ENCODE measurements around the gene HDAC4.

The HDAC4 gene

DNA sequence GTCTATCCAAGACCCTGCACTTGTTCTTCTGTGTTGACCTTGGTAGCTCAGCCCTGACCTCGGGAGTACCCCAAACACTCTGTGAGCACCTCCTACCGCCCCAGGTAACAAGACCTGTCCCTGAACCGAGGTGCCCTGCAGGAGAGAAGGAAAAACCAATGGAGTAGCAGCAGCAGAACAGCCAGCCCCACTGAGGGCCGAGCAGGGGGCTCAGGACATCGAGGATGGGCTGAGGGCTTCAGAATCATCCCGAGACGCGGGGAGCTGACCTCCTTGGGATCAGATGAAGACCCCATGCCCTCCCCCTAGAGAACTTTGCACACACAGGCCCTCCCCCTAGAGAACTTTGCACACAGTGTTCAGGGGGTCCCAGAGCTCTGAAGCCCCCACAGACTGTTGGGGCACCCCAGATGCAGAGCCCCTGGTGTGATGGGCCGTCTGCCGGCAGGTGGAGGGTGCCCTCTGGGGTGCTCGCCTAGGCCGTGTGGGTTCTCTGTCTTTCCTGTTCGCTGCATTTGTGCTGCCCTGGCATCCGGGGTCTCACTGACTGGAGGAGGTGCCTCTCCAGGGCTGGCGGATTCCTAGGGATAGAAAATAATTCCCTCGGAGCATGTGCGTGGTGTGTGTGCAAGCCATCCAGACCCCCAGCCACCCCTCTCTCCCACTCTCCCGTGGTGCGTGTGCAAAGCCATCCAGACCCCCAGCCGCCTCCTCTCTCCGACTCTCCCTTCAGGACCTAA lies 363.8 kb downstream of the HDAC4 start:
- DNase-seq: no peak

DNA sequence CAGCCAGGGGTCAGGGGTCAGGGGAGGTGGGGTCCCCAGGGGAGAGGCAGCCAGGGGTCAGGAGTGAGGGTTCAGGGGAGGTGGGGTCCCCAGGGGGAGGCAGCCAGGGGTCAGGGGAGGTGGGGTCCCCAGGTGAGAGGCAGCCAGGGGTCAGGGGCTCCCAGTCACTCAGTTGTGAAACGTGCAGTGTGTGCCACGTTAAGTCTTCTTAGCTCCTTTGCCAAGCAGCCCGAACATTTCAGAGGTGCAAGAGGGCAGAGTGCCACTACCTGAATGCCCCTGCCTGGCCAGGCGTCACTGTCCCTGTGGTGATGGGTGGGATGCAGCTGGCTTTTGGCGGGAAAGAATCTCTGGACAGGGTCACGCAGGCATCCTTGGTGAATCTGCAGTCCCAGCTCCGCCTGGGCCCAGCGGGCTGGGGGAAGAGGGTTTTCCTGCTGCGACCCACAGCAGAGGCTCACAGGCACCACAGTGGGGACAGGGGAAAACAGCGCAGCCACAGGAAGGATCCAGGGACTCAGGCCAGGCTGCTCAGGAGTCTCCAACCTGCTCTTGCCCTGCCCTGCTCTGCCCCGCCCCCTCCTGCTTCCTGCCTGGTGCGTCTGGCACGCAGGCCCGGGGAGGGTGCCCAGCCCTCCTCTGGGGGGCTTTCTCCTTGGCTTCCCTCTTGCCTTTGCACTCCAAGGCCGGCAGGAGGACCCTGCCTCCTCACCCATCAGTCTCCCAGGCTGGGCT lies 364.7 kb downstream of the HDAC4 start:
- no peak for DNase-seq

DNA sequence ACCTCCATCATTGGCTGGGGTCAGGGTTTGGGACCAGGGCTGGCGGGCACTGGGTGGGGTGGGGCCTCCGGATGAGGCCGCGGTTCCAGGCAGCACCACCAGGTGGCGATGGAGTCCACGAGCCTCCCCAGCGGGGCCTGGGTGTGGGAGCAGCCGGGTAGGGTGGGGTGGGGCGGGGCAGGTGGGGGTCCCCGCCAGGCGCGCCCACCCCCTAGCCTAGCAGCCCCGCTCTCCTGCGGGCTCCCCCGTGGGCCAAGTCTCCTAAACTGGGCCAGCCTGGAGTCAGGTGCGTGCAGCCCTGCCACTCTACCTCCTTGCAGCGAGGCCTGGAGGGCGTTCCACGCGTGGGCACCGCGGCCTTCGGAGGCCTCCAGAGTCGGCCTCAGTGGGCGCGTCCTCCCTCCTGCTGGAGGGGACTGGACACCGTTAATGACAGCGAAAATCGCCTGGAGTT lies 365.4 kb downstream of the HDAC4 start:
- DNase-seq: peak; percentile 52 to 76 (median 60)

DNA sequence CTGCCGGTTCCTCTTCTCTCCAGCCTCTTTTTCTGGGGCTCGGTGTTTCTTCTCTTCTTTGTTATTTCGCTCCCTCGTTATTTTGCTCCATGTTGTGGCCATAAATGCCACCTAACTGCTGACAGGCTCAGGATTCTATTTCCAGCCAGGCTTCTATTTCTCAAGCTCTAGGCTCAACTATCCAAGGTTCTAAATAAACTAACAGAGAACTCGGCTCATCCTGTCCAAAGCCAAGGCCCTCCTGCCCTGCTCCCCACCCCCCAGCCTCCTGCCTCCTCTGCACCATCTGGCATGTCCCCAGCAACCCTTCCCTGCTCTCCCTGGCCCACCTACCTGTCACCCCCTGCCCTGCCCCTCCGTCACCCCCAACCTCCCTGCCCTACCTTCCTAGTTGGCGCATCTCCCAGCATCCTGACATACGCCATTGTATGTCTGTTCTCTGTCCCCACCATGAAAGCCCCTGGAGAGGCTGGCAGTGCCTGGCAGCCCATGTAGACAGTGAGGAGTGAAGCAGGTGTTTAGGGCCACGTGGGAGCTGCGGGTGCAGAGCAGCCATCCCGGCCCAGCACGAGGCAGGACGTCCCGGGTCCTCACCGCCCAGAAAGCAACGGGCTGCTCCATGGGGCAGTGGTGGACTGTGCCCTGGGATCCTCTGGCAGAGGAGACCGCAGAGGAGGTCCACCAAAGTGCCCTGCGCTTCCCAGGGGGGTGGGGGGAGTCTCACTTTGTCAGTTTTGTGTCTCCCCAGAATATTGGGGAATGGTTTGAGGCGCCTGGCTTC lies 366.1 kb downstream of the HDAC4 start:
- no peak for DNase-seq

DNA sequence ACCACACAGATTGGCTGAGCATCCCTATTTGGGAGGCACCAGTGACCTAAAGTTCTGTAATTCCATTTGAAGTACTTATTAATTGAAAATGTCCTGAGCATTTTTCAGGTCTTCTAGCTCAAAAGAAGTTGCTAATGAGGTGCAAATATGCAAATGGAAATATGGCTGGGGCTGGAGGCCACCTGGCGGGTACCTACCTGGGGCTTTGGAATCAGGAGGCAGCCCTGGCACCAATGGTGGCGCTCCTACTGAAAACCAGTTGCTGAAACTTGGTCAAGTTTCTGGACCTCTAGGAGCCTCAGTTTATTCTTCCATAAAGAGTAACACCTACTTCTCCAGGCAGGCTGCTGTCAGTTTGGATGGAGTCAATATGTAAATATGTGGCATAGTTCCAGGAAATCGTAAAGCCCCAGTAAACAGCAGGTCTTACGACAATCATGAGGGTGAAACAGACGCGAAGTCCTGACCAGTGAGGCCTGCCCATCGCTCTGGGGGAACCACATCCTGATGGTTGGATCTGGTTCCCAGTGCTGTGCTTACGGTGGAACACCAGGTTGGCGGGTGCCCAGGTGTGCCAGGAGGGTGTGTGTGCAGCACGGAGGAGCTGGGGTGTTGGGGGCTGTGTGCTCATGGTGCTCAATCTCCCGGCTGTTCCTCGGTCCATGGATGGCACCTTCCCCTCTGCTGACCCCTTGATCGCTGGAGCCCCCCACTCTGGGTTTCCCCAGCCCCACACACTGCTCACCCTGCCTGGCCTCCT lies 366.8 kb downstream of the HDAC4 start:
- DNase-seq: no peak

DNA sequence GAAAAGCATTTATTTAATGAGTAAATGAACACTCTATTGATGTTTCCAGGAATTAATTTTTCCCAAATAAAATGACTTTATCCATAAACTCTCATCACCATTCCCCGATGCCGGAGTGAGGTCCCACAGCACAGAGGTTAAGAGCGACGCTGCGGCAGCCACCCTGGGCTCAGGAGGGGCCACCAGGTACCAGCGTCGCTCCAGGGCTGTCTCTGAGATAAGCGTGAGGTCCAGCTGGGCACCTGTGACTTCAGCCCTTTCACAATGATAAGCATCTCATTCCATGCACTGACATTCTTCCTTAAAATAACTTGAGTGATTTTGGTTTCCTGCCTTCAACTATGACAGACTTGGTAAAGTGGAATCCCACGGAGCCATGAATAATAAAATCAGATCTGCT lies 370.9 kb downstream of the HDAC4 start:
- no peak for DNase-seq

DNA sequence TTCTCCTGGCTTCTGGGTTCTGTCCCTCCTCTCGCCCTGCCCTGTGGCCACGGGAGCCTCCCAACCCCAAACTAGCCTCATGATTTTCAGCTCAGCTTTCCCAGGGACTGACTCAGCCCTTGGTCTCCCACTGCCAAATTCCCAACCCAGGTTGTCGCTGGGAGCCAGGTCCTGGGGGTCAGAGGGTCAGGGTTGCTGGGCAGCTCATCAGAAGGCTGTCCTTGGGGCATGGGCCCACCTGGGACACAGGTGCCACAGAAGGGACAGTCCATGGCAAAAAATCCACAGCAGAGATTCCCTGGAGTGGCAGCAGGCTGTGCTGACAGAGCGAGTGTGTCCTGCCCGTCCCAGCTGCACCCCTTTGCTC lies 372.6 kb downstream of the HDAC4 start:
- no peak for DNase-seq

DNA sequence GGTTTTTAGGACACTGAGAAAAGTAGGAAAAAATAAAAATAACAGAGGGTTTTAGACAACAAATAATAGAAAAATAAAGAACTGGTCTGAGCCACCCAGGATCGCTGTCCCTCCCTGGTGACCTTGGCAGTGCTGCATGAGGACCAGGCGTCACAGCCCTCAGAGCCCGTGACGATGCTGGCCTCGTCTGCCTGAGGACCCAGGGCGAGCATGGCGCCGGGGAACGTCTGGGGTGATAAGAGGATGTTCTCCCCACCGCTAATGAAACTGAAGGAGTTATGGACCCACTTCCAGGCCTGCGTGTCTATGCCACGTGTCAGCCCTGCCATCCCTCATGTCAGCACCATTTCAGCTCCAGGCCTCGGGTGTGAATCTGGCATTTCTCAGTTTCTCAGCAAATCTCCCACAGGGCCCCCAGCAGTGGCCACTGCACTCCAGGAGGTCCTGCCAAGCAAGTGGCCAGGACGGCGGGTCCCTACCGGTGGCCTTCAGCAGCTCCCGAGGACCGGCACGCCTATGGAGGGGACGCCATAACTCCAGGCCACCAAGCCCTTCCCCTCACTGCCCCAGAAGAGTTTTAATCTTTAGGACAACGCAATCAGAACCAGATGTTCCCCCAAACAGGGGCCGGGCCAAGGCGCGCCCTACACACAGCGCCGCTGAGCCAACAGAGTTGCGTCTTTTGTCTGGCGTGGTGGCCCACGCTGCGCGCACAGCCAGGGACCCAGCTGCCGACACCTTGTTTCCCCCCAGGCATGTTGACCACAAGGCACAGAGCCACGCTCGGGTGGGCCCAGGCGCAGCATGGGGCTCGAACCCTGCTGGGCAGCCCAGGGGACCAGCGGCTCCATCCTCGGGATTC lies 373.2 kb downstream of the HDAC4 start:
- DNase-seq: no peak

DNA sequence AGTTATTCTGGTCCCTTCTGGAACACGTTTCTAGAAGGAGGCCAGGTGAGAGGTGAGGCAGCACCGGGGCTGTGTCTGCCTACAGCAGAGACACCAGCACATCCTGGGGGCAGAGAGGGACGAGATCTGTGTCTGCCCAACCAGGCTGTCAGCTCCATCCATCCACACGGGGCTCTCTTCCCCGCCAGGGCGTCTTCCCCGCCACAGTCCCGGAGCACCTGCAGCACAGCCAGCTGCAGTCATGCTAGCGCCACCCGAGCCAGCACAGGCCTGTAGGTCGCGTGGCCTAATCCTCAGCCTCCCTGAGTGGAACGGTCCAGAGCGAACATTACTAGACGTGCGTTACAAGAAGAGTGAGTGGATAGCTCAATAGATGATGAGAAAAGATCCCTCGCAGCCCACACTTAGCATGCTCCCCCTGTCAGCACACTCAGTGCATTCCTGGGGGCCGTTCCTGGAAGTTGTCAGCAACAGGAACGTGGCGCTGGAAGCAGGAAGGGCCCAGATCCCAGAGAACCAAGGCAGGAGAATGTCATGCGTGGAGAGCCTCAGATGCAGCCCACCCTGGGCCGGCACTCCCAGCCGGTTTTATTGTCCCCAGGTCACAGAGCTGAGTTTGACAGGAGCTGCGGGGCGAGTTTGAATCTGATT lies 374.0 kb downstream of the HDAC4 start:
- no peak for DNase-seq

DNA sequence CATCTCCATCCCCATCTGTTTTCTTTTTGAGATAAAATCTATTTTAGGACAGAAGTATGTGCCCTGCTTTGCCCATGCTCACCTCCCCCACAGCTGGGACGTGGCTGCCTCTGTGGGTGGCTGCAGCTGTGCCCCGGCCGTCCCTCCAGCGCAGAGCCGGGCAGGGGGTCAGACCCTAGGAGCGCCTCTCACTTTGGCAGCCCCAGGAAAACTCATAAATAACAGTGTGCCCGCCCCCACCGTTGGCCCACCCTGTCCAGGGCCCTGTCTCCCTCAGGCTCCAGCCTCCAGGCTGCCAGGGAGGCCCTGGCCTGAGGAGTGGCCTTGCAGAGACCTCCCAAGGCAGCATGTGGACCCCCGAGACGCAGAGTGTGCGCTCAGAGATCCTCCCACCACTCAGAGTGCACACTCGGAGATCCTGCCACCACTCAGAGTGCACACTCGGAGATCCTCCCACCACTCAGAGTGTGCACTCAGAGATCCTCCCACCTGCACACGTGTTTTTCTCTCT lies 374.8 kb downstream of the HDAC4 start:
- no peak for DNase-seq

DNA sequence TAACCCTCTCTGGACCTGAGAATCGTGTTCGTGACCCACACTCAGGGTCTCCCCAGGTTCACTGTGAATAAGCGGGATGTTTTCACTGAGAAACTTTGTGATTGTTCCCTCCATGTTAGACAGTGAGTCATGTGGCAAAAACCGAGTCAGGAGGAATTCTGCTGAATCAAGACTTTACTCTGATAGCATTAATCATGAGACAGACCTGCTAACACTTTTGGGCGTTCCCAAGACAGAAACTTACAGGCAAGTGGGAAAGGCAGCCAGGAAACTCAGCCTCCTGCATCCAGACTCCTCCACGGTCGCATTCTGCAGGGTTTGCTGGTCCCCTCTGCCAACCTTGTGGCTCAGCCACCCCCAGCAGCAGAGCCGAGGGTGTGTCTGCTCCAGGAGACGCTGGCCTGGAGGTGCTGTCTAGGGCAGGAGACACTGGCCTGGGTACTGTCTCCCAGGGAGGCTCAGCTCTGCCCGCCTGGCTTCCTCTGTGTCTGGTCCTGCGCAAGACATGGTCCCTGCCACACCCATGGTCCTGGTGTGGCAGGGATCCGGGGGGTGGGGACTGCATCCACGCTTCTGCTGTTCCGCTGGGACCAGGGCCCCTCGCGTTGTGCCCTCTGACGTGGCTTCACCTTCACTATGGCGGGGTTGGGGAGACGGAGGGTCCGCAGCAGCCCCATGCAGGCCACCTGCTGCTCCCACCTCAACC lies 375.6 kb downstream of the HDAC4 start:
- DNase-seq: peak in 1 of 3 donors; percentile 9

DNA sequence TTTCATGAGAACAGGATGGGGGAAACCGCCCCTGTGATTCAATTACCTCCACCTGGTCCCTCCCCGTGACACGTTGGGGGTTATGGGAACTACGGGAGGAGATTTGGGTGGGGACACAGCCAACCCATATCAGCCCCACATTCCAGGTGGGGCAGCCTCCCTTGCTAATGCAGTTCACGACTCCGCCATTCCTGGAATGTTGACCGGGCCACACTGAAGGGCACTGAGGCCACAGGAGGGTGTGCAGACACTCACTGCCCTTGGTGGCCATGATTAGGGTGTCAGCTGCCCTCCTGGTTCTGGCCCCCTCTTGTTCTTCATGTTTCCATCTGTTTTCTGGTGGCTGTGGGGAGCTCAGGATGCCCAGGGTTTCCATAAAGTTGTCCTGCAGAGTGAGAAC lies 376.6 kb downstream of the HDAC4 start:
- DNase-seq: no peak

DNA sequence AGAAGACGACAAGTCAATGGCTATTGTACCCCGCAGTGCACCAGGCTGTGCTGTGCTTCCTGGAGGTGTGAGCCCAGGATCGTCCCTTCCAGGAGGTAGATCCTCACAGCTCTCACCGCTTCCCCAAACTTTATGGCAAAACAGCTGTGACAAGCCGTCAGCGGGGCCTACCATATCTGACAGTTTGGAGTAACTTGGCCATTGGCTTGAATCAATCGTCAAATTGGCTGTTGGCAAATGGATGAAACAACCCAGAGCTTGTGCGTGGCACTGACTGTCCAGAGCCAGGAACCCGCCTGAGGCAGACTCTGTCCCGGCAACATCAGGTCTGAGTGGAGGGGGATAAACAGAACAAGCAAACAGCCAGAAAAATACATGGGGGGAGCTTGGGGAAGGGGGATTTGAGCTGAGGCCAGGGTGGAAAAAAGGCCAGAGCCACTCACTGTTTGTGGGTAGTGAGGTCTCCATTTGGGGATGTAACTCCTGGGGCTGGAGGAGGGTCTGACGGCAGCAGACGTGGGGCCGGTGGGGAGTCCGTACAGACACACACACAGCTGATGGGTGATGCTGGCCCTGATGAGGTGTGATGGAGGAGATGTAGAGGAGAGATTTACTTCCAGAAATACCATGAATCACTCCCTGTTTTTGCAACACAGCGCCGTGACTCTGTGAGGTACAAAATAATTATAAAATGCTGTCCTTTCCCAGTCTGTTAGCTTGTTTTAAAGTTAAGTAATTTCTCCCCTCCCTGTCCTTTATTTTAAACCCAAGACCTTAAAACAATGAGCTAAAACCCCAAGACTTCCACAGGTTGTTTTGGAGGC lies 378.2 kb downstream of the HDAC4 start:
- DNase-seq: no peak

DNA sequence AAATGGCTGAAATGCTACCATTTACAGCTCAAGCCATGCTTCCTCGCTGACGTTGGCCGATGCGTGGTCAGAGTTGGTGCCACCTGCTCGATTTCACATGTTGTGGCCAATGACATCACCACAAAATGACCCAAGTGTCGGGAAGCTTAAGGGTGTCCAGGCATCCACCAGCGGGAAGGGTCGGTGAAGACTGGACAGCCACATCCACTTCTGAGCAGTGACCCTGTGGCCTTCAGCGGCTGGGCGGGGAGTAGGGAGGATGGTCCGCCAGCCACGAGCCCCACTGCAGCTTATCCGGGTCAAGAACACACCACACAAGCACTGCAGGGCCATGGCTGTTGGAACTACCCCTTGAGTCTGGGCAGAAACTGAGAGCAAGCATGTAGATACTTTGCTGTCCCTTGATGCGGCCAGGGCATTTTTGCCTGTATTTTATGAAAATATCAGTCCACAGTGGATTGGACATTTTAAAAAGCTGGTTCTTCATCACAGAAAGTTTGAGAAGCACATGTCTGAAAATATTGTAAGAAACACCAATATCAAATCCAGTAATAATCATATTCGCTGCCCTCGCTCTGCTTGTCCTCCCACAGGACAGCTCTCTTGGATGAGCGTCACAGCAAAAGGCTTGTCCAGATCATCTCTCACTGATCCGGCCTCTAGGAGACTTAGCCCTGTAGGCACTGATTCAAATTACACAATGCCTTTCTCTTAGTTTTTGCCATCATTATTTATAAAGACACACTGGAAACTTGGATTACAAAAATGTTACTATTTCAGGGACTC lies 379.0 kb downstream of the HDAC4 start:
- DNase-seq: no peak

DNA sequence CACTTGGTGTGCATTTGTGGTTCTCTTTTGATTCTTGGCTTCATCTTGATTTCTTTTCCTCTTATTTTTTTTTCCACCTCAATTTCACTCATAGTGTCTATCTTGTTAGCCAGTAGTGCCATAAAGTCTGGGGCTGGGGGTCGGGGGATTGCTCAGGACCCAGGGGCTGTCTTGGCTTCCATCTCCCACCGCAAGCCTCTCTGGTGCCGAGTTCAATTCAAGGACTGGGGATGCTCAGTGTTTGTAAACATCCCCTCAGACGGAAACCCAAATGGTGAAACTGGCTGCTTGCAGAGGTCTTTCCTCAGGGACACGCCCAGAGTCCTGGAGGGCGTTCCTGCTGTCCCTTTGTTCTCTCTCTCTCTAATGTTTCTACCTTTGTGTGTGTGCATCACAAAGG lies 379.6 kb downstream of the HDAC4 start:
- DNase-seq: no peak

DNA sequence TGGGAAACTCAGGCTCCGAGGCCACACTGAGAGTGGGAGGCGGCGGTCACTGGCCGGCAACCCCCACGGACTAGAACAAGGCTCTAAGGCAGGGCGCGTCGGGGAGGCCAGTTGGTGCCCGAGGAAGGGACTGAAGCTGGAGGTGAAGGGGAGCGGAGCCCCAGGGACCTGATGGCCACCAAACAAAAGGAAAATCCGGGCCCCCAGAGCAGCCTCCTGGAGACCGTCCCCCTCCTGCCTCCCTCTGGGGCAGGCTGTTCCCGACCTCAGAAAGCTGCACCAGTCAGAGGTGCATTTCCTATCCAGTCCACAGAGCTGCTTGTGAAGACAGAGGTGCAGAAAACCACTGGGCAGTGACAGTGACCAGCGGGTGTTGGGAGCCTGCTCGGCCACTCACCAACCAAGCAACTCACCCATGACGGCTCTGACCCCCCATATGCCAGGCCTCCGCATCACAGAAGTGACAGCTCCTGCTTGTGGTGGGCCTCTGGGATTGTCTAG lies 380.2 kb downstream of the HDAC4 start:
- no peak for DNase-seq

DNA sequence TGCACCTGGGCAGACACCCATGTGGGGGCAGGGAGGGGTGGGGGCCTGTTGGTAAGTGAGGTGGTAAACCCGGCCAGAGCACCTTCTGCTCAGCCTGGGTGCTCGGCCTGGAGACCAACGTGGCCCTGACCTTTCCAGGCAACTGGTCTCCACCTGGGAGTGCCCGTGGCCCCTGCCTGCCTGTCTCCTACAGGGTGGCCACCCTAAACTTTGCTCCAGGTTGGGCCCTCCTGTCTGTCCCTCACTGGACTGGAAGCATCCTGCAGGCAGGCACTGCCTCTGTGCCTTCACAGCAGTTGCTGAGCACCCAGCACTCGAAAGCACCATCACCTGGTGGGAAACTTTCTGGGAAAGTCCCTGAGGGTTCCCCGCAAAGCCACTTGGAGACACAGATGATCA lies 381.6 kb downstream of the HDAC4 start:
- no peak for DNase-seq

Measured in suppressor macrophage treated with lipopolysaccharide for 1 hour (primary cell).